ENCODE measurements around the gene ZNF600.
"Not testable (repeated sequence)": the region's sequence is repeated elsewhere in the genome, so short reads cannot be mapped to it uniquely, and the experiment has no call there.

The ZNF600 gene

GRCh38 chr19:52741951-52742485, 44.6 kb downstream of the ZNF600 start:
- DNase-seq (ENCODE audit: low read depth, low spot score): no peak

- DNase-seq (ENCODE audit: low read depth, low spot score): not testable (repeated sequence)
Observed at GRCh38 chr19:52741371-52741770, 45.2 kb downstream of the ZNF600 start.

DNA sequence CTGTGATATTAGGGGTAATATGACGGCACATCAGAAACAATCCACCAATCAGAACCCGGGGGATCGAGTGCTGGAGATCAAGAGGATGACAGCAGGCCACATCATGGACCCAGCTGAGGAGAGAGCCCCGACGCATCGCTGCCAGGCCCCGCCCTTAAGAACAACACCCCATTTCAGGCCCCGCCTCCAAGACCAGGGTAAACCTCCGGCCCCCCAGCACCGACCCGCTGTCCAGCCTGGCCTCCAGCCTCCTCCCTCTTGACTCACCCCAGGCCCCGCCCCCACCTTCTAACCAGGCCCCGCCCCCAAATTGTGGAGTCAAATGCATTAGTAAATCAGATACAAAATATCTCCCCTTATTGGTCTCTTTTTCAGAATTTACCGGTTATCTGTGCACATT, 47.0 kb downstream of the ZNF600 start:
- DNase-seq (ENCODE audit: low read depth, low spot score): no peak

- peak; percentile 79 for DNase-seq (ENCODE audit: low read depth, low spot score)
Observed at GRCh38 chr19:52735734-52736133, 50.9 kb downstream of the ZNF600 start.

DNA sequence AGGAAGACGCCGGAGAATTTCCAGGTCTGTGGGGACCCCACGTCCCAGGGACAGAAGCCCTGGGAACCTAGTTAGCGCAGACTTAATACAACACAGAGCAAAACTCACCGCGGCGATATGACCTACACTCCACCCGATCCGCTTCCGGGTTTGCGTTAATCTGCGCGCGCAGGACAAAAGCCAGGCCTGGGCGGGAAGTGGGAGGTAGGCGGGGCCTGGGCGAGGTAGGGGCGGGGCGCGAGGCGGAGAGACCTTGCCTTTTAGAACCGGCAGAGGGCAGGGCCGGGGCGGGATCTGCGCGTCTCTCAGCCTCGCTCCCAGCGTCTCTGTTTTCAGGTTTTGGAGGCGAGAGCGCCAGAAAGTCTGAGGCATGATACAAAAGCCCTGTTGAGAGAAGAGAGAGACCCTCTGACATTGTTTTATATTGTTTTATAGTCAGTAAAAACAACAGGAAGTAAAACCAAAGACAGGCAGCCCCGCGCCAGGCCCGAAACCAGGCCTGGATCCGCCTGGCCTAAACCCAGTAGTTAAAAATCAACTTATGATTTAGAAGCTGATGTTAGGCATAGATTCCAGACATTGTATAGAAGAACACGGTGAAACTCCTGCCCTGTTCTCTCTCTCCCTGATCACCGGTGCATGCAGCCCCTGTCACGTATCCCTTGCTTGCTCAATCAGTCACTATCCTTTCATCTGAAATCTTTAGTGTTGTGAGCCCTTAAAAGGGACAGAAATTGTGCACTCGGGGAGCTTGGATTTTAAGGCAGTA, 51.5 kb downstream of the ZNF600 start, which contains the start of gene ZNF611:
TSS of gene ZNF611 (minus strand) at position 152 of the 769 bp plus-strand sequence. CDS start 19,150 bp downstream, outside the sequence.
- DNase-seq (ENCODE audit: low read depth, low spot score): peak; percentile 65

- DNase-seq (ENCODE audit: low read depth, low spot score): no peak
Observed at GRCh38 chr19:52734331-52734892, 52.2 kb downstream of the ZNF600 start.

GRCh38 chr19:52726051-52726450, 60.5 kb downstream of the ZNF600 start:
- not testable (repeated sequence) for DNase-seq (ENCODE audit: low read depth, low spot score)

DNA sequence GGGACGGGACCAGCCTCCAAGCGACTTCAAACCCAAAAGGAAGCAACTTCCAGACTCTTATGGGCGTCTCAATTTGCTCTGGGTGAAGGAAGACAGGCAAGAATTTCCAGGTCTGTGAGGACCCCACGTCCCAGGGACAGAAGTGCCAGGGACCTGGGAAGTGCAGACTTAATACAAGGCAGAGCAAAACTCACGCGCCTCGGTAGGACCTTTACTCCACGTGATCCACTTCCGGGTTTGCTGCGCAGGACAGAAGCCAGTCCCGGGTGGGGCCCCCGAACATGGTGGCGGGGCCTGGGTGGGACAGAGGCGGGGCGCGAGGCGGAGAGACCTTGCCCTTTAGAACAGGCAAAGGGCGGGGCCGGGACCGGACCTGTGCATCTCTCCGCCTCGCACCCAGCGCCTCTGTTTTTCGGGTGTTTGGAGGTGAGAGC, 61.0 kb downstream of the ZNF600 start:
- no peak for DNase-seq (ENCODE audit: low read depth, low spot score)

DNA sequence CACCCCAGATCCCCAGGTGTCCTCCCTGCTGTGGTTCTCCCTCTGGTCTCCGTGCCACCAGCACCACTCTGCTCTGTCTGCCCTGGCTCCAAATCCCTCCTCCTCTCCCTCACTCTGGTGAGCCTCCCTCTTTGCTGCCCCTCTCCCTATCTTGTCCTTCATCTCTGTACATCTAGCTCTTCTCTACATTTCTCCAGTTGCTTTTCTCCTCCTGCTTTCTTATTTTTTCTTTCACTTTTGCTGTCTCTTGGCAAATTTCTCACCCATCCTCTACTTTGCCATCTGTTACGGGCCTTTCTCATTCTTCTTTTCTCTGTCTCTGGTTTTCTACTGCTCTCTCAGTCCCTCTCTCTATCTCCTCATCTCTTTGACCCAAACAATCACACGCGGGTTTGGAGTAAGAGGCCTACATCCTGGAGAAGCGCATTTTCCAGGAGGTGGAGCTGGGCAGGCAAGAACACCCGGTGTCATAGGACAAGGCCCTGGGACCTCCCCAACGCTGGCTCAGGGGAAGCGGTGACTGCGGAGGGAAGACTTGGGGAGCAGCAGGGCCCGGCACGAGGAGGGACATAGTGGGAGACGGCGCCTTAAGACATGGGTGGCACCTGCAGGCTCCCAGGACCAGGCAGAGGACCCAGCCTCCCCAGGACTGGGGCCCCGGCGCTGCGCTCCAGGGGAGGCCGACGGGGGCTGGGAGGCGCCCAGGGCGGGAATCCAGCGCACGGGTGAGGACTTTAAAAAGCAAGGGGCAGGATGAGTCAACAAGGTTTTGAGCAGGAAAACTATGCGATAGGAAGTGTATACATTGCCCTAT, 61.7 kb downstream of the ZNF600 start:
- no peak for DNase-seq (ENCODE audit: low read depth, low spot score)

- DNase-seq (ENCODE audit: low read depth, low spot score): not testable (repeated sequence)
Observed at GRCh38 chr19:52723907-52724598, 62.5 kb downstream of the ZNF600 start.

GRCh38 chr19:52722062-52723003, 64.3 kb downstream of the ZNF600 start:
- DNase-seq (ENCODE audit: low read depth, low spot score): no peak

DNA sequence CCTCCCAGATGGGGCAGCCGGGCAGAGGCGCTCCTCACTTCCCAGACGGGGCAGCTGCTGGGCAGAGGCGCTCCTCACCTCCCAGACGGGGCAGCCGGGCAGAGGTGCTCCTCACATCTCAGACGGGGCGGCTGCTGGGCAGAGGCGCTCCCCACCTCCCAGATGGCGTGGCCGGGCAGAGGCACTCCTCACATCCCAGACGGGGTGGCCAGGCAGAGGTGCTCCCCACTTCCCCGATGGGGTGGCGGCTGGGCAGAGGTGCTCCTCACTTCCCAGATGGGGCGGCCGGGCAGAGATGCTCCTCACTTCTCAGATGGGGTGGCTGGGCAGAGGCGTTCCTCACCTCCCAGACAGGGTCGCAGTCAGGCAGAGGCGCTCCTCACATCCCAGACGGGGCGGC, 66.0 kb downstream of the ZNF600 start:
- not testable (repeated sequence) for DNase-seq (ENCODE audit: low read depth, low spot score)

- DNase-seq (ENCODE audit: low read depth, low spot score): peak; percentile 75
Observed at GRCh38 chr19:52716522-52716921, 70.1 kb downstream of the ZNF600 start.

DNA sequence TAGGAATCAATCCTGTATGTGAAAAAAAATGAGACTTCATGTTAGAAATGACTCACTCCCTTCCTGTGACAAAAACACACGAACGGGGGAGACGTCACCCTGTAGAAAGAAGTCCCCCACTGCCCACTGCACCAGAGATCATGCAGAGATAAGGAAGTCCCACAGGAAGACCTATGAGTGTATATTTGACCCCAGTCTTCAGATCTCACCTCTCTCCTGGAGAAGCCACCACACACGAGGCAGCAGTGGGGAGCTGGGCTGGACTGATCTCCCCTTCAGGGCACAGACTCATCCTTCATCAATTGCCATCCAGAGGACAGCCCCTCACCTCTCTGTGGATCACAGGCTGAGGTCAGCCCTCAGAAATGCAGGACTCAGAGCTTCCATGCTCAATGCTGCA, 70.7 kb downstream of the ZNF600 start:
- DNase-seq (ENCODE audit: low read depth, low spot score): not testable (repeated sequence)

- not testable (repeated sequence) for DNase-seq (ENCODE audit: low read depth, low spot score)
Observed at GRCh38 chr19:52715330-52715729, 71.3 kb downstream of the ZNF600 start.

All from iPS DF 19.7 (cell line).